Skeletal muscle satellite cell (primary cell): ENCODE results near the gene UNC50.
A peak's percentile ranks its signal among the peaks of the same experiment; 100 is the strongest.
"Not testable (repeated sequence)": the region's sequence is repeated elsewhere in the genome, so short reads cannot be mapped to it uniquely, and the experiment has no call there.

ENCODE experiments used
- H3K27me3 ChIP-seq: 2 replicates; pipeline ENCODE4 v1.7.0; 2013; ENCODE audit warnings: low read length; ENCODE audit not compliant: control insufficient read depth, insufficient read depth
- H3K36me3 ChIP-seq: 2 replicates; pipeline ENCODE4 v1.7.0; 2013; ENCODE audit warnings: mild to moderate bottlenecking, control low read depth, low read length; ENCODE audit not compliant: insufficient read depth
- H3K4me1 ChIP-seq: 2 replicates; pipeline ENCODE4 v1.7.0; 2013; ENCODE audit warnings: low read length; ENCODE audit not compliant: control insufficient read depth, insufficient read depth
- H3K4me2 ChIP-seq: 2 replicates; pipeline ENCODE4 v1.7.0; 2013; ENCODE audit warnings: mild to moderate bottlenecking, low read length
- H3K4me3 ChIP-seq: 2 replicates; pipeline ENCODE4 v1.7.0; 2013; ENCODE audit warnings: low read length
- H3K9ac ChIP-seq: 2 replicates; pipeline ENCODE4 v1.7.0; 2013; ENCODE audit warnings: mild to moderate bottlenecking, low read depth, low read length, moderate library complexity
- H3K9me3 ChIP-seq: replicated peaks from 2 replicates; pipeline ENCODE4 v1.7.0; 2013; ENCODE audit warnings: mild to moderate bottlenecking, control low read depth, low read length

Gene UNC50

GRCh38 chr2:98594665-98595064, 13.7 kb upstream of the UNC50 start:
- H3K4me3 ChIP-seq, H3K9me3 ChIP-seq, H3K27me3 ChIP-seq, H3K4me2 ChIP-seq, H3K9ac ChIP-seq: not testable (repeated sequence)
- Histone ChIP-seq H3K4me1 (peaks cover 14% of the 10 kb centered on the region), H3K36me3 (peaks cover 11% of the 10 kb centered on the region)

DNA sequence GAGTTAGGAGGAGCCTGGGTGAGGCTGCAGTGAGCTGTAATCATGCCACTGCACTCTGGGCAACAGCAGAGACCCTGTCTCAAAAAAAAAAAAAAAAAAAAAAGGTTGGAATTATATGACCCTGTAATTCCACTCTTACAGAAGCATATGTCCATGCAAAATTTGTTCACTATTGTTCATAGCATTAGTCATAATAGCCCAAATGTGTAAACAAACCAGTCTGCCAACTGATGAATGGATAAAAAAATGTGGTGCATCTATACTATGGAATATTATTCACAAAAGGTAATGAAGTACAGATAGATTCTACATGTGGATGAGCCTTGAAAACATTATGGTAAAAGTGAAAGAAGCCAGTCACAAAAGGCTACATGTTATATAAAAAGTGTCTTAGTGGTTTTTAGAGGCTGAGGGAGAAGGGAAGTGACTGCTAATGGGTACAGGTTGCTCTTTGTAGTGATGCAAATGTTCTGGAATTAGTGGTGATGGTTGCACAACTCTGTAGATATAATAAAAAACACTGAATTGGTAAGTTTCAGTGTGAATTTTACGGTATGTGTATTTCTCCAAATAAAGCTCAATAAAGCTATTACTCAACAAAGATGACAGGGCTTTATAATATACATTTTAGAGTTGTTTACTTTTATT, 9.5 kb upstream of the UNC50 start:
- H3K36me3 ChIP-seq: peaks cover 26% of the 10 kb centered on the region

GRCh38 chr2:98601532-98602132, 6.8 kb upstream of the UNC50 start:
- H3K9ac ChIP-seq: no peak overlapping the region
- H3K36me3 ChIP-seq: peaks cover 26% of the 10 kb centered on the region
- no peak overlapping the region for H3K4me2 ChIP-seq
- H3K4me1 ChIP-seq: peaks cover 20% of the 10 kb centered on the region
- H3K9me3 ChIP-seq: no peaks in the 10 kb centered on the region
- H3K27me3 ChIP-seq: no peaks in the 10 kb centered on the region
- no peak overlapping the region for H3K4me3 ChIP-seq

More for the DNA sequence above, 9.5 kb upstream of the UNC50 start:
- no peak overlapping the region for H3K4me3 ChIP-seq
- H3K4me2 ChIP-seq: no peak overlapping the region
- peaks cover 17% of the 10 kb centered on the region for H3K4me1 ChIP-seq
- no peak overlapping the region for H3K9ac ChIP-seq
- no peaks in the 10 kb centered on the region for H3K27me3 ChIP-seq
- no peaks in the 10 kb centered on the region for H3K9me3 ChIP-seq

DNA sequence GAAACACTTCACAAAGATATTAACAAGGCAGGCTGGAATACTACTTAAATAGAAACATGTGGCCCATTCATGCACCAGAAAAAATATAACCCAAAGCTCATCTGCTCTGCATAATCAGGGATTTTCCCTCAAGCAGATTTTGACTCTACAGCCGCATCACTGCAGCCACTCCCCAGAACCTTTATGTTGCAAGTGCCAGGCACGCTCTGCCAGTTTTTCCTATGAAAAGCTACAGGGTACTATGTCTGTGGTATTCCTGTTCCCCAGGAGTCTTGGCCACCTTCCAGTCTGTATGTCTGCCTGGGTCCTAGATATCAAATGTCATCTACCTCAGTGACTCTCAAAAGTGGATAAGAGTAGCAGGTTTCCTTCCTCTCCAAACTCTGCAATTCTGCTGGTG, 3.8 kb upstream of the UNC50 start:
- H3K4me3 ChIP-seq: no peak overlapping the region

GRCh38 chr2:98605076-98605475, 3.3 kb upstream of the UNC50 start:
- Histone ChIP-seq H3K4me1 (peaks cover 20% of the 10 kb centered on the region), H3K9ac (no peak overlapping the region), H3K9me3 (no peaks in the 10 kb centered on the region), H3K36me3 (peaks cover 18% of the 10 kb centered on the region), H3K4me3 (no peak overlapping the region), H3K4me2 (no peak overlapping the region), H3K27me3 (no peaks in the 10 kb centered on the region)

More for the DNA sequence above, 3.8 kb upstream of the UNC50 start:
- Histone ChIP-seq H3K4me2 (no peak overlapping the region), H3K9me3 (no peaks in the 10 kb centered on the region), H3K4me1 (peaks cover 20% of the 10 kb centered on the region), H3K27me3 (no peaks in the 10 kb centered on the region), H3K9ac (no peak overlapping the region), H3K36me3 (peaks cover 20% of the 10 kb centered on the region)

DNA sequence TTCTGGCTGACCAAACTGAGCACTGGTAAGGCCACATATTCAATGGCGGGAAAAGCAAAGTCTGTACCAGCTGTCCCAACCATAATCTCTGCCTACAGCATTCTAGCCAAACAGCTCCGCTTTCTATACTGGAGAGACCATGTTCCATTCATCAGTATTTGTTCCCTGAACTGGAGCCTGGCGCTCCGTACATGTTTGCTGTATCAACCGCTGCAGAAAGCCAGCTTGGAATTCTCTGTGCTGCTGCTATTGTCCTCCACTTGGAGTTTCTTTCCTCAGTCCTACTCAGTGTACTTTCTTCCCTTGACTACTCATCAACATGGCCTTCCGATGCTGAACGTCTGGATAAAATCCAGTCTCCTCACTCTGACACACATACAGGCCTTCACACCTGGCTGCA, 2.0 kb upstream of the UNC50 start:
- Histone ChIP-seq H3K9ac (no peak overlapping the region), H3K36me3 (peaks cover 21% of the 10 kb centered on the region), H3K9me3 (no peaks in the 10 kb centered on the region), H3K4me1 (peaks cover 28% of the 10 kb centered on the region), H3K27me3 (no peaks in the 10 kb centered on the region), H3K4me2 (peak overlapping the region; percentile 98), H3K4me3 (no peak overlapping the region)

DNA sequence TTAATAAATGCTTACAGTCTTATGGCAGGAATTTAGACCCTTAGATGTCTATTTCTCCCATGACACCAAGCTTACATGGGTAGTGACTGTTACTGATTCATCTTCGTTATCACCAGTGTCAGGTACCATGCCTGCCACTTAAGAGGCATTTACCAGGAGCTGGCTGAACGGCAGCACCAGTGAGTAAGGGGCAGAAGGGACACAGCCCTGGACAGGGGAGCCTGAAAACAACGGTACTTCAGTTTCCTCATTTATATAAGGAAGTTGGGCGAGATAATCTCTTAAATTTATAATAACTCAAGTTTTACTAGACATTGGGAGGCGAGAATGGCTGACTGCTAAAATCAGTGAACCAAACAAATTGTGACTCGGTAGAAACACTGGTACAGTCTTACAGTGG, 1.3 kb upstream of the UNC50 start:
- H3K36me3 ChIP-seq: peaks cover 22% of the 10 kb centered on the region
- no peaks in the 10 kb centered on the region for H3K27me3 ChIP-seq
- peaks cover 28% of the 10 kb centered on the region for H3K4me1 ChIP-seq
- no peaks in the 10 kb centered on the region for H3K9me3 ChIP-seq
- peak overlapping the region; percentile 98 for H3K4me2 ChIP-seq
- peak overlapping the region; percentile 94 for H3K4me3 ChIP-seq
- H3K9ac ChIP-seq: peak overlapping the region; percentile 100

DNA sequence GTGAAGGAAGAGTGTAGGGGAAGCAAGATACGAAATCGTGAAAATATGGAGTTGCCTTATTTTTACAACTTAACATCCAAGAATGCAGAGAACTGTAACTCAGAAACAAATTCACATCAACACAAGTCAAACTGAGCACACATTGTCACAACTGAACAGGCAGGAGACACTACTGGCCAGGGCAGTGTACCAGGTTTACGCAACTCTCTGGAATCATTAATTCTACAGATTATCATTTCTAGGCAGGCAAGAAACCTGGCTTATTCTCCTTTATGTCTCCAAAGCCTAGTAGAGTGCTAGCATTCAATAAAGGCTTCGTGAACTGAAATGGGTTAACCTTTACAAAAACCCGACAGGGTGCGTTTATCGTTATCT, 661 bp upstream of the UNC50 start:
- Histone ChIP-seq H3K4me2 (peak overlapping the region; percentile 98), H3K4me1 (peaks cover 28% of the 10 kb centered on the region), H3K9me3 (no peaks in the 10 kb centered on the region), H3K27me3 (no peaks in the 10 kb centered on the region), H3K4me3 (peak overlapping the region; percentile 94), H3K36me3 (peaks cover 25% of the 10 kb centered on the region), H3K9ac (peak overlapping the region; percentile 100)

DNA sequence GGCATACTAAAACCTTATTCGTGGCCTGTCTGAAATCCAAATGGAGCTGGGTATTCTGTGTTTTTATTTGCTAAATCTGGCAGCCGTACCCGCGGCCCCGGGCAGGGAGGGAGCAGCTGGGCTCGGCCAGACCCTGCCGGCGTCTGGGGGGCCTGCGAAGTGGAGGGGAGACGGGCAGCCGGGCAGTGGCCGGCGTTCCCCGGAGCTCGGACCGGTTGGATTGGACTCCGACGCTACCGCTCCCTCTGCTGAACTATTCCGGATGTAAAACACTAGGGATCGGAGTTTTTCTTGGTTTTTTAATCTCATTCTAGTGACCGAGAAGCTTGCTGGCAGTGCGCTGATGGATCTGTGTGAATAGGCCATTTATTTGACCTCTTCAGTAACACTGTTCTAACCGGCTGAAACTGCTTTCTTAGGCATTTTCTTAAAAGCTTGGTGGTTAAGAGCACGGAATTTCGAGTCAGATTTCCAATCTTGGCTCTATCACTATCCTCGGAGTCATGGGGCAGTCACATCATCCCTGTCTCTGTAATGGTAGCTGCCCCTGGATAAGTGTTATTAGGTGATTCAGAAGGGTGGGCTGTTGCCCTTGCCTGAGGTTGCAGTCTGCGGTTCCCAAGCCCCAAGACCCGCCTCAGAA, 694 bp downstream of the UNC50 start:
- no peaks in the 10 kb centered on the region for H3K9me3 ChIP-seq
- no peaks in the 10 kb centered on the region for H3K27me3 ChIP-seq
- H3K4me1 ChIP-seq: peaks cover 28% of the 10 kb centered on the region
- H3K36me3 ChIP-seq: peaks cover 34% of the 10 kb centered on the region
- H3K4me3 ChIP-seq: peak overlapping the region; percentile 94
- peak overlapping the region; percentile 86 for H3K4me2 ChIP-seq
- H3K9ac ChIP-seq: peak overlapping the region; percentile 100

GRCh38 chr2:98614024-98614739, 5.8 kb downstream of the UNC50 start:
- Histone ChIP-seq H3K9me3 (no peaks in the 10 kb centered on the region), H3K9ac (no peak overlapping the region), H3K36me3 (peaks cover 72% of the 10 kb centered on the region), H3K4me3 (no peak overlapping the region), H3K27me3 (no peaks in the 10 kb centered on the region), H3K4me1 (peaks cover 15% of the 10 kb centered on the region), H3K4me2 (no peak overlapping the region)

DNA sequence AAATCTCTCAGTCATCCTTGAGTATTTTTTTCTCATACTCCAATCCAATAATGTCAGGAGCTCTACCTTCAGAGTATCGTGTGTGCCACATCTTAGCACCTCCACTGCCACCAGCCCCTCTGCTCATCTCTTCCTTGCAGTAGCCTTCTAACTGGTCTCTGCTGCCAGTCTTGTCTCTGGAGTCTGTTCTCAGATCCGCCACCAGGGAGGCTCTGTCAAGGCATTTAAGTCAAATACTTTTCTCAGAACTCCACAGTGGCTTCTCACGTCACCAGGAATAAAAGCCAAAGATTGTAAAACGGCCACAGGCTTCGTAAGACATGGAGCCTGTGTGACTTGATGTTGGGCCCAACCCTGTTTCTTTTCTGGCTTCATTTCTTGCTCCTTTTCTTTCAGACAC, 7.1 kb downstream of the UNC50 start:
- Histone ChIP-seq H3K4me2 (no peak overlapping the region), H3K36me3 (peaks cover 66% of the 10 kb centered on the region), H3K4me3 (no peak overlapping the region), H3K27me3 (no peaks in the 10 kb centered on the region), H3K9ac (no peak overlapping the region), H3K9me3 (no peaks in the 10 kb centered on the region), H3K4me1 (peaks cover 4% of the 10 kb centered on the region)
